Measurements from ENCODE around the gene SRP9. TPM values are rescaled to one million over a fixed set of nuclear protein-coding genes. Genes with fewer than 3 reads are reported as not detected.

SRP9 gene
- total and polyA plus RNA-seq, 3 experiments from 2014 or later: 293 to 339 (median 339) TPM

GRCh38 chr1:225767634-225768540 lies 9.7 kb upstream of the SRP9 start:
- H3K27me3 ChIP-seq (ENCODE audit: insufficient read depth, low read length, poor library complexity, severe bottlenecking): no peaks in the 10 kb centered on the region
- no peaks in the 10 kb centered on the region for H3K4me1 ChIP-seq (ENCODE audit: insufficient read depth, low read length)
- no peak for DNase-seq
- Mint-ChIP-seq H3K27me3 (peaks cover 6 to 23% of the 10 kb centered on the region in 2 donors), H3K9me3 (no peaks in the 10 kb centered on the region), H3K4me3 (no peak overlapping the region), H3K27ac (peak overlapping the region in 1 of 8 donors; percentile 43), H3K36me3 (no peaks in the 10 kb centered on the region), H3K4me1 (no peaks in the 10 kb centered on the region)
- POLR2A ChIA-PET: interaction anchor here (0.5 to 2.6 kb wide), 2 partner anchors 10 to 21 kb away, joined by 3 to 7 read pairs; partner anchors contain the start of gene SRP9
- no peak overlapping the region for H3K4me3 ChIP-seq (ENCODE audit: low read length)
- CTCF ChIA-PET: interaction anchor here (0.6 to 2.1 kb wide), 3 partner anchors 10 to 318 kb away, joined by 3 to 7 read pairs (median 7); partner anchors contain the start of gene SRP9
- no peak overlapping the region for H3K27ac ChIP-seq (ENCODE audit: low read depth, low read length)
- H3K9me3 ChIP-seq (ENCODE audit: low read length): no peaks in the 10 kb centered on the region
- no peaks in the 10 kb centered on the region for H3K36me3 ChIP-seq (ENCODE audit: insufficient read depth, low read length)

- Histone ChIP-seq H3K9me3 (ENCODE audit: low read length) (no peaks in the 10 kb centered on the region), H3K36me3 (ENCODE audit: insufficient read depth, low read length) (no peaks in the 10 kb centered on the region), H3K4me3 (ENCODE audit: low read length) (no peak overlapping the region), H3K27ac (ENCODE audit: low read depth, low read length) (no peak overlapping the region), H3K27me3 (ENCODE audit: insufficient read depth, low read length, poor library complexity, severe bottlenecking) (no peaks in the 10 kb centered on the region), H3K4me1 (ENCODE audit: insufficient read depth, low read length) (no peaks in the 10 kb centered on the region)
- CTCF ChIA-PET: interaction anchor here (0.6 to 2.1 kb wide), 2 partner anchors 9 to 221 kb away, joined by 3 to 7 read pairs; partner anchors contain the start of gene SRP9
- H3K27ac Mint-ChIP-seq: peak overlapping the region in 1 of 8 donors; percentile 47
- H3K36me3 Mint-ChIP-seq: no peaks in the 10 kb centered on the region
- no peak for DNase-seq
- peaks cover 0 to 1% (median 0%) of the 10 kb centered on the region in 3 donors for H3K4me1 Mint-ChIP-seq
- H3K4me3 Mint-ChIP-seq: no peak overlapping the region
- POLR2A ChIA-PET: interaction anchor here (2.6 kb wide), 1 partner anchor 9 kb away, joined by 7 read pairs; the partner anchor contains the start of gene SRP9
- H3K27me3 Mint-ChIP-seq: peaks cover 3 to 20% of the 10 kb centered on the region in 2 donors
- H3K9me3 Mint-ChIP-seq: no peaks in the 10 kb centered on the region
Observed at GRCh38 chr1:225768662-225769426, 8.8 kb upstream of the SRP9 start.

- Histone ChIP-seq H3K27me3 (ENCODE audit: insufficient read depth, low read length, poor library complexity, severe bottlenecking) (no peaks in the 10 kb centered on the region), H3K27ac (ENCODE audit: low read depth, low read length) (no peak overlapping the region), H3K36me3 (ENCODE audit: insufficient read depth, low read length) (no peaks in the 10 kb centered on the region), H3K4me3 (ENCODE audit: low read length) (no peak overlapping the region), H3K4me1 (ENCODE audit: insufficient read depth, low read length) (no peaks in the 10 kb centered on the region), H3K9me3 (ENCODE audit: low read length) (no peaks in the 10 kb centered on the region)
- Mint-ChIP-seq H3K4me1 (peaks cover 0 to 4% (median 1%) of the 10 kb centered on the region in 3 donors), H3K27ac (no peak overlapping the region), H3K9me3 (no peaks in the 10 kb centered on the region), H3K4me3 (no peak overlapping the region), H3K36me3 (no peaks in the 10 kb centered on the region), H3K27me3 (peaks cover 3 to 13% of the 10 kb centered on the region in 2 donors)
- POLR2A ChIA-PET: interaction anchor here (0.8 to 2.6 kb wide), 2 partner anchors 8 to 295 kb away, joined by 5 to 7 read pairs; partner anchors contain the start of gene SRP9
- DNase-seq: no peak
- CTCF ChIA-PET: interaction anchor here (0.6 to 2.1 kb wide), 3 partner anchors 8 to 220 kb away, joined by 3 to 7 read pairs (median 3); partner anchors contain the start of gene SRP9
Observed at GRCh38 chr1:225769687-225770086, 7.9 kb upstream of the SRP9 start.

GRCh38 chr1:225770561-225771248 lies 6.9 kb upstream of the SRP9 start:
- Histone ChIP-seq H3K4me3 (ENCODE audit: low read length) (no peak overlapping the region), H3K36me3 (ENCODE audit: insufficient read depth, low read length) (no peaks in the 10 kb centered on the region), H3K27me3 (ENCODE audit: insufficient read depth, low read length, poor library complexity, severe bottlenecking) (no peaks in the 10 kb centered on the region), H3K9me3 (ENCODE audit: low read length) (no peaks in the 10 kb centered on the region), H3K4me1 (ENCODE audit: insufficient read depth, low read length) (peaks cover under 1% of the 10 kb centered on the region), H3K27ac (ENCODE audit: low read depth, low read length) (no peak overlapping the region)
- no peak overlapping the region for H3K4me3 Mint-ChIP-seq
- peaks cover 0 to 7% (median 1%) of the 10 kb centered on the region in 3 donors for H3K4me1 Mint-ChIP-seq
- CTCF ChIA-PET: interaction anchor here (1.3 kb wide), 1 partner anchor 204 kb away, joined by 3 read pairs; no protein-coding TSS in a partner anchor
- POLR2A ChIA-PET: interaction anchor here (0.8 kb wide), 1 partner anchor 296 kb away, joined by 5 read pairs; no protein-coding TSS in a partner anchor
- H3K27me3 Mint-ChIP-seq: peaks cover 1 to 13% of the 10 kb centered on the region in 2 donors
- H3K9me3 Mint-ChIP-seq: no peaks in the 10 kb centered on the region
- H3K36me3 Mint-ChIP-seq: peaks cover 0 to 2% (median 0%) of the 10 kb centered on the region in 3 donors
- H3K27ac Mint-ChIP-seq: no peak overlapping the region
- DNase-seq: no peak

GRCh38 chr1:225771661-225772322 lies 5.8 kb upstream of the SRP9 start:
- Mint-ChIP-seq H3K27ac (peak overlapping the region in 2 of 8 donors; percentile 14 to 41), H3K36me3 (peaks cover 0 to 2% (median 0%) of the 10 kb centered on the region in 3 donors), H3K27me3 (peaks cover 1 to 5% of the 10 kb centered on the region in 2 donors), H3K4me3 (no peak overlapping the region), H3K9me3 (no peaks in the 10 kb centered on the region), H3K4me1 (peaks cover 0 to 7% (median 1%) of the 10 kb centered on the region in 3 donors)
- no peak for DNase-seq
- H3K9me3 ChIP-seq (ENCODE audit: low read length): no peaks in the 10 kb centered on the region
- ChIA-PET CTCF (interaction anchor here (0.9 to 1.6 kb wide), 3 partner anchors 140 to 300 kb away, joined by 3 to 6 read pairs (median 3); no protein-coding TSS in a partner anchor), POLR2A (no interaction called here)
- no peaks in the 10 kb centered on the region for H3K36me3 ChIP-seq (ENCODE audit: insufficient read depth, low read length)
- H3K27me3 ChIP-seq (ENCODE audit: insufficient read depth, low read length, poor library complexity, severe bottlenecking): no peaks in the 10 kb centered on the region
- peaks cover 12% of the 10 kb centered on the region for H3K4me1 ChIP-seq (ENCODE audit: insufficient read depth, low read length)
- H3K27ac ChIP-seq (ENCODE audit: low read depth, low read length): no peak overlapping the region
- no peak overlapping the region for H3K4me3 ChIP-seq (ENCODE audit: low read length)

GRCh38 chr1:225772323-225772768 lies 5.3 kb upstream of the SRP9 start:
- peaks cover 0 to 7% (median 1%) of the 10 kb centered on the region in 3 donors for H3K4me1 Mint-ChIP-seq
- no peak overlapping the region for H3K4me3 Mint-ChIP-seq
- no peak for DNase-seq
- POLR2A ChIA-PET: no interaction called here
- CTCF ChIA-PET: interaction anchor here (0.9 to 1.6 kb wide), 3 partner anchors 139 to 301 kb away, joined by 3 to 6 read pairs (median 3); no protein-coding TSS in a partner anchor
- H3K27me3 Mint-ChIP-seq: peaks cover 0 to 1% of the 10 kb centered on the region in 2 donors
- peaks cover 0 to 2% (median 0%) of the 10 kb centered on the region in 3 donors for H3K36me3 Mint-ChIP-seq
- peaks cover 17% of the 10 kb centered on the region for H3K4me1 ChIP-seq (ENCODE audit: insufficient read depth, low read length)
- H3K27ac ChIP-seq (ENCODE audit: low read depth, low read length): no peak overlapping the region
- H3K9me3 Mint-ChIP-seq: no peaks in the 10 kb centered on the region
- no peak overlapping the region for H3K27ac Mint-ChIP-seq
- H3K9me3 ChIP-seq (ENCODE audit: low read length): no peaks in the 10 kb centered on the region
- H3K36me3 ChIP-seq (ENCODE audit: insufficient read depth, low read length): no peaks in the 10 kb centered on the region
- H3K27me3 ChIP-seq (ENCODE audit: insufficient read depth, low read length, poor library complexity, severe bottlenecking): no peaks in the 10 kb centered on the region
- no peak overlapping the region for H3K4me3 ChIP-seq (ENCODE audit: low read length)

GRCh38 chr1:225772848-225773247 lies 4.8 kb upstream of the SRP9 start:
- H3K4me1 Mint-ChIP-seq: peaks cover 0 to 7% (median 1%) of the 10 kb centered on the region in 3 donors
- Histone ChIP-seq H3K9me3 (ENCODE audit: low read length) (no peaks in the 10 kb centered on the region), H3K4me1 (ENCODE audit: insufficient read depth, low read length) (peaks cover 18% of the 10 kb centered on the region), H3K4me3 (ENCODE audit: low read length) (no peak overlapping the region), H3K36me3 (ENCODE audit: insufficient read depth, low read length) (no peaks in the 10 kb centered on the region), H3K27ac (ENCODE audit: low read depth, low read length) (no peak overlapping the region), H3K27me3 (ENCODE audit: insufficient read depth, low read length, poor library complexity, severe bottlenecking) (no peaks in the 10 kb centered on the region)
- peaks cover 0 to 2% (median 0%) of the 10 kb centered on the region in 3 donors for H3K36me3 Mint-ChIP-seq
- POLR2A ChIA-PET: no interaction called here
- H3K9me3 Mint-ChIP-seq: no peaks in the 10 kb centered on the region
- no peak for DNase-seq
- no peak overlapping the region for H3K27ac Mint-ChIP-seq
- CTCF ChIA-PET: interaction anchor here (0.7 to 1.6 kb wide), 3 partner anchors 124 to 298 kb away, joined by 3 to 6 read pairs (median 3); no protein-coding TSS in a partner anchor
- no peak overlapping the region for H3K4me3 Mint-ChIP-seq
- H3K27me3 Mint-ChIP-seq: peaks cover 0 to 1% of the 10 kb centered on the region in 2 donors

All from CD8-positive, alpha-beta memory T cell (primary cell).